GM21576 (cell line): ENCODE measurements around the gene NSD1.

Experiments used
- ATAC-seq: cut with Tn5 transposase; IDR thresholded peaks from one replicate; pipeline ENCODE4 v1.9.1; 2021; ENCODE audit warnings: mild to moderate bottlenecking, moderate library complexity; ENCODE audit not compliant: unreplicated experiment

The NSD1 gene

GRCh38 chr5:177133096-177133852 is at the start of gene NSD1:
NSD1 (plus strand) TSS chr5:177133773; CDS start chr5:177135104, 1,331 bp downstream.
- peak; percentile 53 for ATAC-seq

GRCh38 chr5:177084175-177084574 is 49.4 kb upstream of the NSD1 start:
- no peak for ATAC-seq

DNA sequence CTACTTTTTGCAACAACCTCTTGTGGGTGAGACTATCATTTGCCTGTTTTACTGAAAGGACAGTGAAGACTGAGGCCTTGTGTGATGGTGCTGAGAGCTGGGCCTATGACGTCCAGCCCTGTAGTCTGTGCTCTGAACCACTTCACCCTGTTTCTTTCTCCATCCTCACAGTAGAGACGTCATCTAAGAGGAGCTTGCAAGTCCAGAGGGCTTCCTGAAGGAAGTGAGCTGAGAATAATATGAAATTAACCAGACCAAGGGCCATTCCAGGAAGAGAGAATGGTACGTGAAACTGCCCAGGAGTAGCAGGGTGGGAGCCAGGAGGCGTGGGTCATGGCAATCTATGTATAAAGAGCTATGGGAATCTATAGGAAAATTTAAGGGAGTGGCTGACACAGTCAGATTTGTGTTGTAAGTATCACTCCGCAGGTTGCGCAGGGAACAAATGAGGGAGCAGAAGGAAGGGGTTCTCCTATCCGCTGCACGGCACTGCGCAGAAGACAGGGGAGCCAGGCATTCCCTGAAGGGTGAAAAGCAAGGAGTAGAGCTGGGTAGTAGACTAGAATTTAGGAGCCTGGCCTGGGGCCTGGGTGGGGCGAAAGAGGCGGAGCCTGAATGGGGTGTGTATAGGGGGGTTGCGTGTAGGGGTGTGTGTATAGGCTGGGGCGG is 47.5 kb upstream of the NSD1 start:
- no peak for ATAC-seq

DNA sequence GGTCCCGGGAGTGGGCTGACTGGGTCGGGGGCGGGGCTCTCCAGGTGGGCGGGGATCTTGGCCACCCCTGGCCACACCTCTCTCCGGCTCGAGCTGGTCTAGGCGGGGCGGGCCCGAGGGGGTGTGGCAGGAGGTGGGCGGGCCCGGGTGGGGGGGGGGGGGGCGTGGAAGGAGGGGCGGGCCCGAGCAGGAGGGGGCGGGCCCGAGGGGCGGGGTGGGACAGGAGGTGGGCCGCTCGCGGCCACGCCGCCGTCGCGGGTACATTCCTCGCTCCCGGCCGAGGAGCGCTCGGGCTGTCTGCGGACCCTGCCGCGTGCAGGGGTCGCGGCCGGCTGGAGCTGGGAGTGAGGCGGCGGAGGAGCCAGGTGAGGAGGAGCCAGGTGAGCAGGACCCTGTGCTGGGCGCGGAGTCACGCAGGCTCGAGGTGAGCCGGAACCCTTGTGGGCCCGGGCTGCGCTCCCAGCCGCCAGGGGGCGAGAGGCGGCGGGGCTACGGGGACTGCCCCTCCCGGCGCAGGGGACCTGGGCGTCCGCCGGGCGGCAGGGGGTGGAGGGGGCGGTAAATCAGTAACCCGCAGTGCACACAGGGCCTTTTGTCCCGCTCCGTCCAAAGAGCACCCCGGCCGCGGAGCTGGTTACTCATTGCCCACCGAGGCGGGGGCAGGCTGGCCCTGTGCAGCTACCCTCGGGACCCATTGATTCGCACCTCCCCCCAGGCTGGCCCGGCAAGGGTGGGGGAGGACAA is 46.7 kb upstream of the NSD1 start, which contains the start of gene FGFR4:
Gene FGFR4 (plus strand): TSS at position 262 of the 744 bp plus-strand sequence. CDS start 2,688 bp downstream, outside the sequence.
- peak; percentile 58 for ATAC-seq

DNA sequence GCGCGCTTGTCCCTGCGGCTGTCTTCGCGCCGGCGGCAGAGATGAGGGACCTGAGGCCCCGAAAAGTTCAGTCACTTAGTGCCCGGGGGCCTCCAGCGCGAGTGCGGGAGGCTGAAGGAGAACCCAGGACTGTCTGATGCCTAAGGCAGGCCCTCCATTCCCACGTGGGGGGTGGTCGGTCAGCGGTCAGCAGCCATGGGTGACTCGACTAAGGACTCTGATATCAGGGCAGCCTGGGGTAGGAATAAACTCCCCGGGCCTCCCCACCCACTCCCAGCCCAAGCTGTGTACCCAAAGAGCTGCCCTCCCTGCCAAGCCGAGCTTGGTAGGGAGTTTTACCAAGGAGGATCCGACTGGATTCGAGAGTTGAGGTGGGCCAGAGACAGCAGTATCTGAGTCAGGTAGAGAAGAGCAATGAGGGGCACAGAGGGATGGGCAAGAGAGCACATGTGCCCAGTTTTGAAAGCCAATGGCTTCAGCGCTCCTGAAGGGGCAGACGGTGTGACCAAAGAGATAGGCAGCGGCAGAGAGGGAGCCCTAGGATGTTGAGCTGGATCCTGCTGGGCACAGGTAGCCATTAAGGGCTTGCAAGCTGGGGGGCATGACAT is 46.1 kb upstream of the NSD1 start:
- no peak for ATAC-seq

GRCh38 chr5:177089127-177089526 is 44.4 kb upstream of the NSD1 start:
- ATAC-seq = no peak

GRCh38 chr5:177089825-177090641 is 43.5 kb upstream of the NSD1 start:
- ATAC-seq = no peak

DNA sequence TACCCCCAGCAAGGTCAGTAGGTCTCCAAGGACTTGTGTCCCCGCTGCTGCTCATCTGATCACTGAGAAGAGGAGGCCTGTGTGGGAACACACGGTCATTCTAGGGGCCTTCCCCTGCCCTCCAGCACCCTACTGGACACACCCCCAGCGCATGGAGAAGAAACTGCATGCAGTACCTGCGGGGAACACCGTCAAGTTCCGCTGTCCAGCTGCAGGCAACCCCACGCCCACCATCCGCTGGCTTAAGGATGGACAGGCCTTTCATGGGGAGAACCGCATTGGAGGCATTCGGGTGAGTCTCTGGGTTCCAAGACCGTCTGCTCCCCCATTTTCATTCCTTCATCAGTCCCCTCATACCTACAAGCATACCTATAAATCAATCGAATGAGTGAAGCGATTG is 42.8 kb upstream of the NSD1 start:
- ATAC-seq = no peak

DNA sequence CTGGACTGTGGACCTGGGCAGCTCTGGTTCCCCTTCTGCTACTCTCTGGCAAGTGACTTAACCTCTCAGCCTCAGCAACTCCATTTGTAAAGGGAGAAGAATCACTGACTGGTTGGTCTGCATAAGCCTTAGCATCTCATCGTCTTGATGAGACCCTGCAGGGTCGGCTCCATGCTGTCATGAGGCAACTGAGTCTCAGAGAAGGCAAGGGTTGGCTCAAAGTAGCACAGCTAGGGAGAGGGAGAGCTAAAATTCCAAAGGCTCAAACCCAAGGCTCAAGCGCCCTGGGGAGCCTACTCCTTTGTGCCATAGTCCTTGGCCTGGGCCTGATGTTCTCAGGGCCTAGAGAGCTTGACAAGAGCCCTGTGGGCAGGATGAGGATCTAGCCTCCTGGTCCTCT is 42.3 kb upstream of the NSD1 start:
- no peak for ATAC-seq

DNA sequence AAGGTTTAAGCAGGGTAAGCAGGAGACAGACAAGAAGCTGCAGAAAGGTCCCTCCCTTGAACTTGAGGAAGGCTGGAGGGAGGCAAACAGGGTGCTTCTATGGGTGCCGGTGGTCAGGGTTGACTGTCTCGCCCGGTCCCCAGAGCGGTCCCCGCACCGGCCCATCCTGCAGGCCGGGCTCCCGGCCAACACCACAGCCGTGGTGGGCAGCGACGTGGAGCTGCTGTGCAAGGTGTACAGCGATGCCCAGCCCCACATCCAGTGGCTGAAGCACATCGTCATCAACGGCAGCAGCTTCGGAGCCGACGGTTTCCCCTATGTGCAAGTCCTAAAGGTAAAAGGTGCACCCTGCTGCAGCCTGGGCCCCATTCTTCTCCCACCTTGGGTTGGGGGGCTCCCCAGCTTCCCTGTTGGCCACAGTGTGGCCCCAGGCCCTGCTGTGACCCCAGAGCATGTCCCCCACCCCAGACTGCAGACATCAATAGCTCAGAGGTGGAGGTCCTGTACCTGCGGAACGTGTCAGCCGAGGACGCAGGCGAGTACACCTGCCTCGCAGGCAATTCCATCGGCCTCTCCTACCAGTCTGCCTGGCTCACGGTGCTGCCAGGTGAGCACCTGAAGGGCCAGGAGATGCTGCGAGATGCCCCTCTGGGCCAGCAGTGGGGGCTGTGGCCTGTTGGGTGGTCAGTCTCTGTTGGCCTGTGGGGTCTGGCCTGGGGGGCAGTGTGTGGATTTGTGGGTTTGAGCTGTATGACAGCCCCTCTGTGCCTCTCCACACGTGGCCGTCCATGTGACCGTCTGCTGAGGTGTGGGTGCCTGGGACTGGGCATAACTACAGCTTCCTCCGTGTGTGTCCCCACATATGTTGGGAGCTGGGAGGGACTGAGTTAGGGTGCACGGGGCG is 41.1 kb upstream of the NSD1 start:
- no peak for ATAC-seq

DNA sequence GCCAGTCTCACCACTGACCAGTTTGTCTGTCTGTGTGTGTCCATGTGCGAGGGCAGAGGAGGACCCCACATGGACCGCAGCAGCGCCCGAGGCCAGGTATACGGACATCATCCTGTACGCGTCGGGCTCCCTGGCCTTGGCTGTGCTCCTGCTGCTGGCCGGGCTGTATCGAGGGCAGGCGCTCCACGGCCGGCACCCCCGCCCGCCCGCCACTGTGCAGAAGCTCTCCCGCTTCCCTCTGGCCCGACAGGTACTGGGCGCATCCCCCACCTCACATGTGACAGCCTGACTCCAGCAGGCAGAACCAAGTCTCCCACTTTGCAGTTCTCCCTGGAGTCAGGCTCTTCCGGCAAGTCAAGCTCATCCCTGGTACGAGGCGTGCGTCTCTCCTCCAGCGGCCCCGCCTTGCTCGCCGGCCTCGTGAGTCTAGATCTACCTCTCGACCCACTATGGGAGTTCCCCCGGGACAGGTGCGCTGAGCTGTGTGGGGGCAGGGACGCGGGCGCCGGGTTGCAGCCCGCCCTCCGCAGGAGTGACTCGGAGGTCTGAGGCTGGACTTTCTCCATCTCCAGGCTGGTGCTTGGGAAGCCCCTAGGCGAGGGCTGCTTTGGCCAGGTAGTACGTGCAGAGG is 40.4 kb upstream of the NSD1 start:
- no peak for ATAC-seq

- no peak for ATAC-seq
These were observed 39.8 kb upstream of the NSD1 start for GRCh38 chr5:177093803-177094202.

- no peak for ATAC-seq
These were observed 39.1 kb upstream of the NSD1 start for GRCh38 chr5:177094224-177095087.

- no peak for ATAC-seq
These were observed 38.4 kb upstream of the NSD1 start for GRCh38 chr5:177095088-177095669.

GRCh38 chr5:177096162-177097015 is 37.2 kb upstream of the NSD1 start:
- no peak for ATAC-seq
